ENCODE measurements around the gene SIL1. TPM values are rescaled to one million over a fixed set of nuclear protein-coding genes. Genes with fewer than 3 reads are reported as not detected.

SIL1 gene
- total and polyA plus RNA-seq, 10 donors, result 23.4 to 42.3 (median 32.6) TPM

GRCh38 chr5:139004374-139005307 lies 193.5 kb downstream of the SIL1 start:
- intact Hi-C loops (cut with DNase I; ENCODE audit: low total_unique reads), result no loop called here
- WGBS, 5 donors, result 83 to 91% (median 85%) methylated on average over 3 of the region's 3 CpGs
- H3K27ac ChIP-seq, result no peak overlapping the region
- no peak overlapping the region for H3K4me3 ChIP-seq
- peaks cover 0 to 10% (median 0%) of the 10 kb centered on the region in 6 donors for H3K36me3 ChIP-seq
- H3K27me3 ChIP-seq (replicated peaks in 1 of 7), result no peaks in the 10 kb centered on the region
- no peak for DNase-seq
- TF ChIP-seq, protein P1, sequence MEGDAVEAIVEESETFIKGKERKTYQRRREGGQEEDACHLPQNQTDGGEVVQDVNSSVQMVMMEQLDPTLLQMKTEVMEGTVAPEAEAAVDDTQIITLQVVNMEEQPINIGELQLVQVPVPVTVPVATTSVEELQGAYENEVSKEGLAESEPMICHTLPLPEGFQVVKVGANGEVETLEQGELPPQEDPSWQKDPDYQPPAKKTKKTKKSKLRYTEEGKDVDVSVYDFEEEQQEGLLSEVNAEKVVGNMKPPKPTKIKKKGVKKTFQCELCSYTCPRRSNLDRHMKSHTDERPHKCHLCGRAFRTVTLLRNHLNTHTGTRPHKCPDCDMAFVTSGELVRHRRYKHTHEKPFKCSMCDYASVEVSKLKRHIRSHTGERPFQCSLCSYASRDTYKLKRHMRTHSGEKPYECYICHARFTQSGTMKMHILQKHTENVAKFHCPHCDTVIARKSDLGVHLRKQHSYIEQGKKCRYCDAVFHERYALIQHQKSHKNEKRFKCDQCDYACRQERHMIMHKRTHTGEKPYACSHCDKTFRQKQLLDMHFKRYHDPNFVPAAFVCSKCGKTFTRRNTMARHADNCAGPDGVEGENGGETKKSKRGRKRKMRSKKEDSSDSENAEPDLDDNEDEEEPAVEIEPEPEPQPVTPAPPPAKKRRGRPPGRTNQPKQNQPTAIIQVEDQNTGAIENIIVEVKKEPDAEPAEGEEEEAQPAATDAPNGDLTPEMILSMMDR (IDR thresholded peaks at IDR 0.05 in 8 of 11, conservative IDR thresholded peaks at IDR 0.05 in 3 of 11), result no peak
- TF ChIP-seq POLR2A (IDR thresholded peaks at IDR 0.05) (no peak), POLR2AphosphoS5 (IDR thresholded peaks at IDR 0.05) (no peak)
- H3K4me1 ChIP-seq, result no peaks in the 10 kb centered on the region
- no peaks in the 10 kb centered on the region for H3K9me3 ChIP-seq

DNA sequence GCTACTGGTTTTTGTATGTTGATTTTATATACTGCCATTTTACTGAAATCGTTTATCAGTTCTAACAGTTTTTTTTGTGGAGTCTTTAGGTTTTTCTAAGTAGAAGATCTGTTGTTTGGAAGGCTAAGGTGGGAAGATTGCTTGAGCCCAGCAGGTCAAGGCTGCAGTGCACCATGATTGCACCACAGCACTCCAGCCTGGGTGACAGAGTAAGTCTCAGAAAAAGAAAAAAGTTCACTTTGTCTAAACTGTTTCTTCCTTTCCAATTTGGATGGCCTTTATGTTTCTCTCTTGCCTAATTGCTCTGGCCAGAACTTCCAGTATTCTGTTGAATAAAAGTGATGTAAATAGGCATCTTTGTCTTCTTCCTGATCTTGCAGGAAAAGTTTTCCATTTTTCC lies 198.5 kb downstream of the SIL1 start:
- DNase-seq, result no peak
- intact Hi-C loops (cut with DNase I; ENCODE audit: low total_unique reads), result no loop called here
- Histone ChIP-seq H3K4me3 (no peak overlapping the region), H3K27me3 (replicated peaks in 1 of 7) (no peaks in the 10 kb centered on the region), H3K27ac (no peak overlapping the region), H3K36me3 (peaks cover 0 to 10% (median 0%) of the 10 kb centered on the region in 6 donors), H3K4me1 (no peaks in the 10 kb centered on the region), H3K9me3 (peaks cover 0 to 14% (median 5%) of the 10 kb centered on the region in 8 donors)
- TF ChIP-seq POLR2A (IDR thresholded peaks at IDR 0.05) (no peak), POLR2AphosphoS5 (IDR thresholded peaks at IDR 0.05) (no peak)
- TF ChIP-seq, protein P1 (IDR thresholded peaks at IDR 0.05 in 8 of 11, conservative IDR thresholded peaks at IDR 0.05 in 3 of 11), result no peak
- 85 to 97% (median 93%) methylated on average over 1 of the region's 1 CpG for WGBS, 5 donors

GRCh38 chr5:138998521-138998920 lies 199.6 kb downstream of the SIL1 start:
- 57 to 98% (median 97%) methylated on average over 1 of the region's 1 CpG for WGBS, 5 donors
- TF ChIP-seq POLR2AphosphoS5 (IDR thresholded peaks at IDR 0.05) (no peak), POLR2A (IDR thresholded peaks at IDR 0.05) (no peak)
- TF ChIP-seq, protein P1 (IDR thresholded peaks at IDR 0.05 in 8 of 11, conservative IDR thresholded peaks at IDR 0.05 in 3 of 11), result no peak
- H3K27me3 ChIP-seq (replicated peaks in 1 of 7), result no peaks in the 10 kb centered on the region
- H3K27ac ChIP-seq, result no peak overlapping the region
- peaks cover 0 to 10% (median 0%) of the 10 kb centered on the region in 6 donors for H3K36me3 ChIP-seq
- DNase-seq, result no peak
- peaks cover 0 to 14% (median 5%) of the 10 kb centered on the region in 8 donors for H3K9me3 ChIP-seq
- H3K4me1 ChIP-seq, result no peaks in the 10 kb centered on the region
- intact Hi-C loops (cut with DNase I; ENCODE audit: low total_unique reads), result no loop called here
- no peak overlapping the region for H3K4me3 ChIP-seq

DNA sequence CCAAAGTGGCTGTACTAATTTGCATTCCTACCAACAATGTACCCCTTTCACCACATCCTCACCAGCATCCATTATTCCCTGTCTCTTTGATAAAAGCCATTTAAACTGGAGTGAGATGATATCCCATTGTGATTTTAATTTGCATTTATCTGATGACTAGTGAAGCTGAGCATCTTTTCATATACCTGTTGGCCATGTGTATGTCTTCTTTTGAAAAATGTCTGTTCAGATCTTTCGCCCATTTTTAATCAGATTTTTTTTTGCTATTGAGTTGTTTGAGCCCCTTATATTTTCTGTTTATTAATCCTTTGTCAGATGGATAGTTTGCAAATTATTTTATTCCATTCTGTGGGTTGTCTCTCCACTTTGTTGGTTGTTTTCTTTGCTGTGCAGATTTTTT lies 202.0 kb downstream of the SIL1 start:
- H3K27ac ChIP-seq, result no peak overlapping the region
- H3K9me3 ChIP-seq, result peaks cover 0 to 14% (median 5%) of the 10 kb centered on the region in 8 donors
- intact Hi-C loops (cut with DNase I; ENCODE audit: low total_unique reads), result no loop called here
- DNase-seq, result no peak
- H3K4me3 ChIP-seq, result no peak overlapping the region
- H3K36me3 ChIP-seq, result peaks cover 0 to under 1% (median 0%) of the 10 kb centered on the region in 6 donors
- TF ChIP-seq, protein P1 (IDR thresholded peaks at IDR 0.05 in 8 of 11, conservative IDR thresholded peaks at IDR 0.05 in 3 of 11), result no peak
- TF ChIP-seq POLR2A (IDR thresholded peaks at IDR 0.05) (no peak), POLR2AphosphoS5 (IDR thresholded peaks at IDR 0.05) (no peak)
- no peaks in the 10 kb centered on the region for H3K27me3 ChIP-seq (replicated peaks in 1 of 7)
- H3K4me1 ChIP-seq, result no peaks in the 10 kb centered on the region
- WGBS, 5 donors, result 88 to 100% (median 97%) methylated on average over 1 of the region's 1 CpG

Measured in spleen (tissue), 11 donors.